ENCODE data around the gene FERMT3. TPM values are rescaled to one million over a fixed set of nuclear protein-coding genes. Genes with fewer than 3 reads are reported as not detected.

The FERMT3 gene
- total RNA-seq, 1 experiment from 2014 or later: 4.3 TPM

- peaks cover 26% of the 10 kb centered on the region for H3K4me1 ChIP-seq
- intact Hi-C loops (cut with micrococcal nuclease; ENCODE audit: unreplicated experiment): no loop called here
Observed at GRCh38 chr11:64249038-64249437, 42.5 kb downstream of the FERMT3 start.

GRCh38 chr11:64249563-64250414 lies 43.3 kb downstream of the FERMT3 start:
- Histone ChIP-seq H3K36me3 (ENCODE audit: control insufficient read depth, insufficient read depth, low read length) (no peaks in the 10 kb centered on the region), H3K27me3 (replicated peaks; ENCODE audit: control insufficient read depth, insufficient read depth, low read length) (no peaks in the 10 kb centered on the region), H3K4me1 (peaks cover 26% of the 10 kb centered on the region), H3K4me3 (ENCODE audit: low read depth, low read length) (no peak overlapping the region), H3K9me3 (no peaks in the 10 kb centered on the region)
- DNase-seq: no peak
- H3K27ac Mint-ChIP-seq (ENCODE audit: unreplicated experiment): no peak overlapping the region
- CTCF ChIA-PET: interaction anchor here (0.6 to 1.6 kb wide), 6 partner anchors 9 to 105 kb away, joined by 3 to 9 read pairs (median 4); partner anchors contain the start of gene FKBP2
- H3K4me3 Mint-ChIP-seq (ENCODE audit: unreplicated experiment): peak overlapping the region; percentile 99
- no TSS peak for BruUV-seq (replicated peaks)
- H3K27me3 Mint-ChIP-seq (ENCODE audit: insufficient read depth, unreplicated experiment): no peaks in the 10 kb centered on the region
- intact Hi-C loops (cut with micrococcal nuclease; ENCODE audit: unreplicated experiment): no loop called here
- TF ChIP-seq CTCF (IDR thresholded peaks at IDR 0.05; ENCODE audit: insufficient read depth in 1 of 2, low read depth in 1 of 2, low read length in 1 of 2, severe bottlenecking in 1 of 2, unreplicated experiment in 1 of 2): no peak
- H3K36me3 Mint-ChIP-seq (ENCODE audit: insufficient read depth, unreplicated experiment): peaks cover 38% of the 10 kb centered on the region
- peaks cover 13% of the 10 kb centered on the region for H3K4me1 Mint-ChIP-seq (ENCODE audit: low read depth, unreplicated experiment)
- H3K9me3 Mint-ChIP-seq (ENCODE audit: unreplicated experiment): no peaks in the 10 kb centered on the region
- POLR2A ChIA-PET: interaction anchor here (0.8 kb wide), 1 partner anchor 9 kb away, joined by 3 read pairs; the partner anchor contains the start of gene FKBP2

More at GRCh38 chr11:64249038-64249437, 42.5 kb downstream of the FERMT3 start:
- no peak for TF ChIP-seq CTCF (IDR thresholded peaks at IDR 0.05; ENCODE audit: insufficient read depth in 1 of 2, low read depth in 1 of 2, low read length in 1 of 2, severe bottlenecking in 1 of 2, unreplicated experiment in 1 of 2)
- CTCF ChIA-PET: interaction anchor here (1.4 kb wide), 1 partner anchor 8 kb away, joined by 3 read pairs; the partner anchor contains the start of gene FKBP2
- POLR2A ChIA-PET: no interaction called here
- H3K27ac Mint-ChIP-seq (ENCODE audit: unreplicated experiment): no peak overlapping the region
- no peaks in the 10 kb centered on the region for H3K36me3 ChIP-seq (ENCODE audit: control insufficient read depth, insufficient read depth, low read length)
- no peaks in the 10 kb centered on the region for H3K27me3 ChIP-seq (replicated peaks; ENCODE audit: control insufficient read depth, insufficient read depth, low read length)
- no peak for DNase-seq
- no peaks in the 10 kb centered on the region for H3K9me3 ChIP-seq
- no peak overlapping the region for H3K4me3 Mint-ChIP-seq (ENCODE audit: unreplicated experiment)
- peaks cover 13% of the 10 kb centered on the region for H3K4me1 Mint-ChIP-seq (ENCODE audit: low read depth, unreplicated experiment)
- no peaks in the 10 kb centered on the region for H3K9me3 Mint-ChIP-seq (ENCODE audit: unreplicated experiment)
- peaks cover 43% of the 10 kb centered on the region for H3K36me3 Mint-ChIP-seq (ENCODE audit: insufficient read depth, unreplicated experiment)
- no TSS peak for BruUV-seq (replicated peaks)
- H3K4me3 ChIP-seq (ENCODE audit: low read depth, low read length): no peak overlapping the region
- H3K27me3 Mint-ChIP-seq (ENCODE audit: insufficient read depth, unreplicated experiment): no peaks in the 10 kb centered on the region

DNA sequence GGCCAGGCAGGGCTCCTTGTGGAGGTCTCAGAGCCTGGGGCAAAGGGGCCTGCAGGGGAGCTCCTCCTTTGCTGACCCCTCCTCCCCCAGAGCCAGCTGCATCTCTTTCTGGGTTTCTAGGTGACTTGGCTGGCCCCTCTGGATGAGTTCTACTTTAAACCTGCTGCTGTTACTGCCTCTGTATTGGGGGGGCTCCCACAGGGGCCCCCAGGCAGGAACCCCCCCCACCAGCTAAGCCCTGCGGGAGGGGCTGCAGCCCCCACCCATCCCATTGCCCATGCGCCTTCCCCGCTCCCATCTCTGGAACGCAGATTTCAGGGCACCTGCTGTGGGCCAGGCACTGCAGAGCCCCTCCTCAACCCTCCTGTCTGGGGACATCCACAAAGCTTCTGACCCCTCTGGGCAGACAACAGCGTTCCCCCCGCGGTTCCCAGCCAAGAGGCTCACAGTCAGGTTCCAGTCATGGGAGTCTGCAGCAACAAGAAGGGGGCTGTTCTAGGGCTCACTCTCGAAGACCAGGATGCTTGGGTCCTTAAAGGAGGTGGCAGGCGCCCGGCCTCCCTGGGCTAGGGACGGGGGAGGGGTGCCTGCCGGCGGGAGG lies 44.0 kb downstream of the FERMT3 start:
- Histone ChIP-seq H3K27me3 (replicated peaks; ENCODE audit: control insufficient read depth, insufficient read depth, low read length) (no peaks in the 10 kb centered on the region), H3K9me3 (no peaks in the 10 kb centered on the region), H3K4me1 (peaks cover 26% of the 10 kb centered on the region), H3K36me3 (ENCODE audit: control insufficient read depth, insufficient read depth, low read length) (peaks cover 2% of the 10 kb centered on the region; the same call in 1 of the 2 replicates), H3K4me3 (ENCODE audit: low read depth, low read length) (peak overlapping the region; percentile 66)
- BruUV-seq (replicated peaks): no TSS peak
- Mint-ChIP-seq H3K4me3 (ENCODE audit: unreplicated experiment) (peak overlapping the region; percentile 99), H3K36me3 (ENCODE audit: insufficient read depth, unreplicated experiment) (peaks cover 35% of the 10 kb centered on the region), H3K27ac (ENCODE audit: unreplicated experiment) (no peak overlapping the region), H3K9me3 (ENCODE audit: unreplicated experiment) (no peaks in the 10 kb centered on the region), H3K27me3 (ENCODE audit: insufficient read depth, unreplicated experiment) (no peaks in the 10 kb centered on the region), H3K4me1 (ENCODE audit: low read depth, unreplicated experiment) (peaks cover 13% of the 10 kb centered on the region)
- ChIA-PET POLR2A (interaction anchor here (0.8 to 0.9 kb wide), 2 partner anchors 8 to 9 kb away, joined by 3 read pairs; partner anchors contain the start of gene FKBP2), CTCF (interaction anchor here (0.6 to 1.6 kb wide), 6 partner anchors 9 to 110 kb away, joined by 3 to 9 read pairs (median 4); partner anchors contain the start of gene FKBP2)
- DNase-seq: peak in 1 of 2 experiments; percentile 50
- intact Hi-C loops (cut with micrococcal nuclease; ENCODE audit: unreplicated experiment): loop anchor here (1.0 kb wide), 2 partner anchors 20 to 54 kb away; no protein-coding TSS in a partner anchor
- TF ChIP-seq CTCF (IDR thresholded peaks at IDR 0.05; ENCODE audit: insufficient read depth in 1 of 2, low read depth in 1 of 2, low read length in 1 of 2, severe bottlenecking in 1 of 2, unreplicated experiment in 1 of 2): no peak
